ENCODE measurements around the gene ULK2. TPM values are rescaled to one million over a fixed set of nuclear protein-coding genes. Genes with fewer than 3 reads are reported as not detected.

Gene ULK2
- total and polyA plus RNA-seq, 3 donors from 2014 or later: 69.2 to 112 (median 87.2) TPM

DNA sequence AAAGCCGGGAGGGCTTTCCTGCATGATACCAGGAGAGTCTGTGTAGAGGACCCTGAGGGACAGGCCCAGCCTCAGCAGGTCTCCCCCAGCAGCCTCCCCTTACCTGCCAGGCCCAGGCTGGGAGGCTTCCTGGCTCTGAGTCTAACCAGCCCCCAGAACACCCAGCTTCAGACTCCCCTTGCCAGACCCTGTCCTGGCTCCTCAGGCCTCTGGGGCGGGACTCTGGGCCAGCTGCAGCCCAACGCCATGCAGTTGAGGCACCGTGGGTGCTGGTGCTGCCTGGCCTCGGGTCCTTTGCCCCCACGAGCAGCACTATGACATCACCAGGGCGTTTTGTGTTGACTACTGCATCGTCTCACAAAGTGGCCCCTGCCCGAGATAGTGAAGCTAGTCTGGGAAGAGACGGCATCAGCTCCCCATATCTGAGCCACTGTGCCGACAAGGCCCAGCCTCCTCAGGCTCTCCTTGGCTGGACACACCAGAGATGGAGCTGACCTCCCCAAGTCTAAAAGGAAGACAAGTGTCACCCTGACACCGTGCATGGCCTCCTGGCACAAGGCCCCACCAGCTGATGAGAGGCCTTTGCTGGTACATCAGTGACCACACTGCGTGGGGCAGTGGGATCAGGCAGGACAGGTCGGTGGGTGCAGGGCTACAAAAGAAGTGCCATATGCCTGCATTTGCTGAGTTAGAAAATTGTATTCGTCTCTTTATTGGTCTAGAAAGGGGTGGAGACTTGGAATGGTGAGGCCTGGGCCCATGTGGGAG, 130.2 kb downstream of the ULK2 start:
- Histone ChIP-seq H3K9me3 (no peaks in the 10 kb centered on the region), H3K27ac (no peak overlapping the region), H3K4me1 (peaks cover 11% of the 10 kb centered on the region), H3K4me3 (no peak overlapping the region), H3K36me3 (ENCODE audit: low read depth, missing control alignments) (no peaks in the 10 kb centered on the region), H3K27me3 (no peaks in the 10 kb centered on the region)
- intact Hi-C loops (cut with DNase I; ENCODE audit: low total_unique reads): no loop called here
- 84 to 91% methylated on average over 12 to 15 of the region's 15 CpGs for WGBS, 2 donors
- no peak for TF ChIP-seq POLR2A (IDR thresholded peaks at IDR 0.05)
- TF ChIP-seq, protein P1, sequence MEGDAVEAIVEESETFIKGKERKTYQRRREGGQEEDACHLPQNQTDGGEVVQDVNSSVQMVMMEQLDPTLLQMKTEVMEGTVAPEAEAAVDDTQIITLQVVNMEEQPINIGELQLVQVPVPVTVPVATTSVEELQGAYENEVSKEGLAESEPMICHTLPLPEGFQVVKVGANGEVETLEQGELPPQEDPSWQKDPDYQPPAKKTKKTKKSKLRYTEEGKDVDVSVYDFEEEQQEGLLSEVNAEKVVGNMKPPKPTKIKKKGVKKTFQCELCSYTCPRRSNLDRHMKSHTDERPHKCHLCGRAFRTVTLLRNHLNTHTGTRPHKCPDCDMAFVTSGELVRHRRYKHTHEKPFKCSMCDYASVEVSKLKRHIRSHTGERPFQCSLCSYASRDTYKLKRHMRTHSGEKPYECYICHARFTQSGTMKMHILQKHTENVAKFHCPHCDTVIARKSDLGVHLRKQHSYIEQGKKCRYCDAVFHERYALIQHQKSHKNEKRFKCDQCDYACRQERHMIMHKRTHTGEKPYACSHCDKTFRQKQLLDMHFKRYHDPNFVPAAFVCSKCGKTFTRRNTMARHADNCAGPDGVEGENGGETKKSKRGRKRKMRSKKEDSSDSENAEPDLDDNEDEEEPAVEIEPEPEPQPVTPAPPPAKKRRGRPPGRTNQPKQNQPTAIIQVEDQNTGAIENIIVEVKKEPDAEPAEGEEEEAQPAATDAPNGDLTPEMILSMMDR (IDR thresholded peaks at IDR 0.05): no peak
- no peak for DNase-seq

GRCh38 chr17:19736071-19736470, 131.7 kb downstream of the ULK2 start:
- Histone ChIP-seq H3K27ac (peak overlapping the region; percentile 14 to 24), H3K36me3 (ENCODE audit: low read depth, missing control alignments) (no peaks in the 10 kb centered on the region), H3K4me1 (peaks cover 13% of the 10 kb centered on the region), H3K27me3 (no peaks in the 10 kb centered on the region), H3K4me3 (no peak overlapping the region), H3K9me3 (no peaks in the 10 kb centered on the region)
- peak; percentile 69 for DNase-seq
- 45 to 47% methylated on average over 11 of the region's 11 CpGs for WGBS, 2 donors
- intact Hi-C loops (cut with DNase I; ENCODE audit: low total_unique reads): no loop called here
- no peak for TF ChIP-seq POLR2A (IDR thresholded peaks at IDR 0.05)
- TF ChIP-seq, protein P1 (IDR thresholded peaks at IDR 0.05): no peak

- no peak for TF ChIP-seq POLR2A (IDR thresholded peaks at IDR 0.05)
- TF ChIP-seq, protein P1 (IDR thresholded peaks at IDR 0.05): no peak
- 83 to 84% methylated on average over 11 of the region's 11 CpGs for WGBS, 2 donors
- Histone ChIP-seq H3K4me1 (peaks cover 29% of the 10 kb centered on the region), H3K27ac (no peak overlapping the region), H3K36me3 (ENCODE audit: low read depth, missing control alignments) (no peaks in the 10 kb centered on the region), H3K27me3 (no peaks in the 10 kb centered on the region), H3K4me3 (no peak overlapping the region), H3K9me3 (no peaks in the 10 kb centered on the region)
- DNase-seq: no peak
- intact Hi-C loops (cut with DNase I; ENCODE audit: low total_unique reads): no loop called here
Measured at GRCh38 chr17:19733953-19734526, 133.7 kb downstream of the ULK2 start.

- H3K4me3 ChIP-seq: no peak overlapping the region
- H3K27me3 ChIP-seq: no peaks in the 10 kb centered on the region
- H3K27ac ChIP-seq: no peak overlapping the region
- TF ChIP-seq, protein P1 (IDR thresholded peaks at IDR 0.05): no peak
- TF ChIP-seq POLR2A (IDR thresholded peaks at IDR 0.05): no peak
- no peak for DNase-seq
- no peaks in the 10 kb centered on the region for H3K36me3 ChIP-seq (ENCODE audit: low read depth, missing control alignments)
- intact Hi-C loops (cut with DNase I; ENCODE audit: low total_unique reads): no loop called here
- H3K4me1 ChIP-seq: peaks cover 53% of the 10 kb centered on the region
- WGBS, 2 donors: 82 to 96% methylated on average over 11 of the region's 11 CpGs
- H3K9me3 ChIP-seq: no peaks in the 10 kb centered on the region
Measured at GRCh38 chr17:19731626-19732025, 136.1 kb downstream of the ULK2 start.

Data from testis (tissue), 3 donors.